Measurements from ENCODE around the gene TSPAN14. TPM values are rescaled to one million over a fixed set of nuclear protein-coding genes. Genes with fewer than 3 reads are reported as not detected.

TSPAN14 gene
- total RNA-seq, 2 experiments from 2014 or later = 17.0 to 33.4 TPM

DNA sequence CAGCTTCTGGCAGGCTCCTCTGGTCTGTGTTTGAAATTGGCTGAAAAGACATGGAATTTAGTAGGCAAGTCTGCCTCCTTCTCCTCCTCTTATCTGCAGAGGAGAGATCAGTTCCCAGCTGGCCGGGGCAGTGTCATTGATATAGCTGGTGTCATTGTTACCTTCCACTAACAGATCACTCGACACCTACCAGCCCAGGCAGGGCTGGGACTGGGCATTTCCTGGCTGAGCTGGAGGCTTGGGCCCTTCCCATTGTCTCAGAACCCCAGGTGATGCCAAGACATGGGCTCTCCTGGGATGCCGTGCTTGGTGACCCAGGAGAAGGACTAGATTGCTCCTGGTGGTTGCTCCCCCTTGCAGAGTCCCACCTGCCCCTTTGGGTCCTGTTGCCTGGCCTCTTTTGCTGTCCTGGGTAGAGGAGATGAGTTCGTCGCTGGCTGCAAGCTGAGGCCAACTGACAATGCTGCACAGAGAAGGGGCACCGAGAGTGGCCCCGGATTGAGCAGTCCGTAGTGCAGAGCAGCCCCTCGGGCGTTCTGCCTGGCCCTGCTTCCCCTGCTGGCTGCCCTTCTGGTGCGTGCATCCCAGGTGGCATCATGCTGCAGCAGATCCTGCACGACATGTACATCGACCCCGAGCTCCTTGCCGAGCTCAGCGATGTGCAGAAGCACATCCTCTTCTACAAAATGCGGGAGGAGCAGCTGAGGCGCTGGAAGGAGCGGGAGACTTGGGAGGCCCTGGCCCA is 83.8 kb downstream of the TSPAN14 start, which contains the start of gene SH2D4B:
SH2D4B (plus strand) TSS at position 167 of the 745 bp plus-strand sequence; CDS start at position 597, 430 bp downstream.
- H3K4me3 ChIP-seq (ENCODE audit: low read depth, low read length, poor library complexity, severe bottlenecking) = no peak within 1 kb of the TSS
- no peak for DNase-seq (ENCODE audit: low spot score)
- POLR2A ChIA-PET = interaction anchor here (0.5 kb wide), 1 partner anchor 34 kb away, joined by 7 read pairs; no protein-coding TSS in a partner anchor

DNA sequence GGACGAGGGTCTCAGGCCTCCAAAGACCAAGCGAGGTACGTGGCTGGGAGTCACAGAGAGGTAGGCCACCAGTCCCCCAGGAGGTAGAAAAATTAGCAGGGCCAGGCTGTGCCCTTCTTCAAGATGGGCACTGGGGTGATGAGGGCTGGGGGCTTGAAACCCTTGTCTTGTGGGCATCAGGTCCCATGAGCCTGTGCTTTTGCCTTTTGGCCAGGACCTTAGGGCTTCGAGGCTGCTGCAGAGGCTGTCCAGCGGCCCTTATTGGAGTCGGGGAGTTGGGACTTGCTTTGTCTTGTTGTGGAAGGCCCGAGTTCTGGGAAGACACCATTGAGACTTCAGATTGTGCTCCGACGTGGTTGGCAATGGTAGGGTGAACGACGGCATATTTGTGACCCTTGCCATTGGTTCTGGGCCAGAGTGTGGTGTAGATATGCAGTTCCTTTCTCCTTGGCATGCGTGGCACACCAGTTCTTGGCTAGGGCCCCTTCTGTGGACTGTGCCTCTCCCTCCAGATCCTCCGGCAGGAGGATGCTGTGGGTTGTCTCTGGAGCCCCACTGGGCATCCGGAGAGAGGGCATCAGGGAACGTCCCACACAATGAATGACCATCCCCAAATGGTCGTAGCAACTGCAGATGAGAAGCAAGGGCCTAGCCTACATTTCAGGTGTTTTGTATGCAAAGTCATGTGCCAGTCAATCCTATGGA is 84.5 kb downstream of the TSPAN14 start:
- peaks cover 19% of the 10 kb centered on the region for H3K4me1 ChIP-seq (ENCODE audit: insufficient read depth, low read length, poor library complexity, severe bottlenecking)
- intact Hi-C loops (cut with micrococcal nuclease; ENCODE audit: unreplicated experiment) = no loop called here
- no peaks in the 10 kb centered on the region for H3K9me3 ChIP-seq (ENCODE audit: low read length)
- no peaks in the 10 kb centered on the region for H3K9me2 ChIP-seq (ENCODE audit: insufficient read depth, low read length)
- no peak overlapping the region for H3K27ac ChIP-seq (ENCODE audit: low read depth, low read length, poor library complexity, severe bottlenecking)
- H3K4me3 ChIP-seq (ENCODE audit: low read depth, low read length, poor library complexity, severe bottlenecking) = no peak overlapping the region
- CTCF ChIA-PET (ENCODE audit: unreplicated experiment) = no interaction called here
- no TSS peak for BruUV-seq (replicated peaks)
- H4K20me1 ChIP-seq (ENCODE audit: insufficient read depth, low read length) = no peaks in the 10 kb centered on the region
- no peak overlapping the region for H3K4me2 ChIP-seq (ENCODE audit: low read length)
- H3K79me2 ChIP-seq (ENCODE audit: insufficient read depth, low read depth, low read length) = no peaks in the 10 kb centered on the region
- no peak overlapping the region for H2AFZ ChIP-seq (ENCODE audit: low read length)
- no peak for DNase-seq (ENCODE audit: low spot score)
- no peaks in the 10 kb centered on the region for H3K36me3 ChIP-seq (ENCODE audit: insufficient read depth, low read length)
- POLR2A ChIA-PET = no interaction called here
- no peak for TF ChIP-seq EZH2phosphoT487 (IDR thresholded peaks at IDR 0.05; ENCODE audit: borderline replicate concordance, low read depth, low read length)
- TF ChIP-seq, protein P1, sequence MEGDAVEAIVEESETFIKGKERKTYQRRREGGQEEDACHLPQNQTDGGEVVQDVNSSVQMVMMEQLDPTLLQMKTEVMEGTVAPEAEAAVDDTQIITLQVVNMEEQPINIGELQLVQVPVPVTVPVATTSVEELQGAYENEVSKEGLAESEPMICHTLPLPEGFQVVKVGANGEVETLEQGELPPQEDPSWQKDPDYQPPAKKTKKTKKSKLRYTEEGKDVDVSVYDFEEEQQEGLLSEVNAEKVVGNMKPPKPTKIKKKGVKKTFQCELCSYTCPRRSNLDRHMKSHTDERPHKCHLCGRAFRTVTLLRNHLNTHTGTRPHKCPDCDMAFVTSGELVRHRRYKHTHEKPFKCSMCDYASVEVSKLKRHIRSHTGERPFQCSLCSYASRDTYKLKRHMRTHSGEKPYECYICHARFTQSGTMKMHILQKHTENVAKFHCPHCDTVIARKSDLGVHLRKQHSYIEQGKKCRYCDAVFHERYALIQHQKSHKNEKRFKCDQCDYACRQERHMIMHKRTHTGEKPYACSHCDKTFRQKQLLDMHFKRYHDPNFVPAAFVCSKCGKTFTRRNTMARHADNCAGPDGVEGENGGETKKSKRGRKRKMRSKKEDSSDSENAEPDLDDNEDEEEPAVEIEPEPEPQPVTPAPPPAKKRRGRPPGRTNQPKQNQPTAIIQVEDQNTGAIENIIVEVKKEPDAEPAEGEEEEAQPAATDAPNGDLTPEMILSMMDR (conservative IDR thresholded peaks at IDR 0.05; ENCODE audit: low read length) = no peak

More for the DNA sequence above, 83.8 kb downstream of the TSPAN14 start, which contains the start of gene SH2D4B:
- no peak within 1 kb of the TSS for H3K4me2 ChIP-seq (ENCODE audit: low read length)
- TF ChIP-seq, protein P1 (conservative IDR thresholded peaks at IDR 0.05; ENCODE audit: low read length) = no peak
- no TSS peak for BruUV-seq (replicated peaks)
- H3K36me3 ChIP-seq (ENCODE audit: insufficient read depth, low read length) = no peaks in the 10 kb centered on the region
- H3K4me1 ChIP-seq (ENCODE audit: insufficient read depth, low read length, poor library complexity, severe bottlenecking) = peaks cover 19% of the 10 kb centered on the region
- H3K9me3 ChIP-seq (ENCODE audit: low read length) = no peaks in the 10 kb centered on the region
- intact Hi-C loops (cut with micrococcal nuclease; ENCODE audit: unreplicated experiment) = no loop called here
- H4K20me1 ChIP-seq (ENCODE audit: insufficient read depth, low read length) = no peaks in the 10 kb centered on the region
- H3K79me2 ChIP-seq (ENCODE audit: insufficient read depth, low read depth, low read length) = no peaks in the 10 kb centered on the region
- no peaks in the 10 kb centered on the region for H3K9me2 ChIP-seq (ENCODE audit: insufficient read depth, low read length)
- H2AFZ ChIP-seq (ENCODE audit: low read length) = no peak within 1 kb of the TSS
- CTCF ChIA-PET (ENCODE audit: unreplicated experiment) = no interaction called here
- no peak within 1 kb of the TSS for H3K27ac ChIP-seq (ENCODE audit: low read depth, low read length, poor library complexity, severe bottlenecking)
